GM12878 (cell line): ENCODE results near the gene LYPD5. TPM values are rescaled to one million over a fixed set of nuclear protein-coding genes. Genes with fewer than 3 reads are reported as not detected.

Experiments
- CHD1 ChIP-seq: IDR thresholded peaks from 2 replicates; pipeline ENCODE4 v1.6.1; 2012; ENCODE audit warnings: low read depth, low read length, improper control_type of control experiment
- E2F4 ChIP-seq: IDR thresholded peaks from 2 replicates; pipeline ENCODE4 v1.6.1; 2012; ENCODE audit warnings: low read depth, low read length, improper control_type of control experiment
- ELK1 ChIP-seq: IDR thresholded peaks from 2 replicates; pipeline ENCODE4 v1.6.1; 2012; ENCODE audit warnings: low read depth, low read length, improper control_type of control experiment
- FOXM1 ChIP-seq: IDR thresholded peaks from 2 replicates; pipeline ENCODE4 v1.6.1; 2012; ENCODE audit warnings: low read depth, mild to moderate bottlenecking, inconsistent platforms, low read length, moderate library complexity
- HCFC1 ChIP-seq: fragments of 150-350 bp; IDR thresholded peaks from 2 replicates; pipeline ENCODE4 v1.6.1; 2014; ENCODE audit warnings: low read length
- HDAC6 ChIP-seq: fragments of 200-600 bp; sonication (generic); IDR thresholded peaks from one replicate; pipeline ENCODE4 v1.8.0; 2017; ENCODE audit warnings: antibody characterized with exemption; ENCODE audit not compliant: unreplicated experiment
- JUND ChIP-seq: IDR thresholded peaks from 2 replicates; pipeline ENCODE4 v1.6.1; 2012; ENCODE audit warnings: low read depth, mild to moderate bottlenecking, low read length, improper control_type of control experiment, moderate library complexity
- MXI1 ChIP-seq: fragments of 150-350 bp; IDR thresholded peaks from 2 replicates; pipeline ENCODE4 v1.6.1; 2011; ENCODE audit warnings: low read depth, mild to moderate bottlenecking, inconsistent platforms, low read length, improper control_type of control experiment
- SIN3A ChIP-seq: IDR thresholded peaks from 2 replicates; pipeline ENCODE4 v1.6.1; 2012; ENCODE audit warnings: low read depth, low read length, improper control_type of control experiment
- SMC3 ChIP-seq: IDR thresholded peaks from 2 replicates; pipeline ENCODE4 v1.6.1; 2011; ENCODE audit warnings: low read length, improper control_type of control experiment, borderline replicate concordance
- SPI1 ChIP-seq: IDR thresholded peaks from 2 replicates; pipeline ENCODE4 v1.6.1; 2011; ENCODE audit warnings: low read depth, mild to moderate bottlenecking, low read length, moderate library complexity, borderline replicate concordance; ENCODE audit not compliant: insufficient read depth
- ZBTB33 ChIP-seq: fragments of 450-650 bp; IDR thresholded peaks from 2 replicates; pipeline ENCODE4 v1.6.1; 2017; ENCODE audit warnings: mild to moderate bottlenecking
- ZBTB40 ChIP-seq: fragments of 450-650 bp; IDR thresholded peaks from 2 replicates; pipeline ENCODE4 v1.6.1; 2016; ENCODE audit warnings: mild to moderate bottlenecking, moderate library complexity, borderline replicate concordance
- ZNF24 ChIP-seq: fragments of 450-650 bp; IDR thresholded peaks from 2 replicates; pipeline ENCODE4 v1.6.1; 2017; ENCODE audit warnings: antibody characterized with exemption, mild to moderate bottlenecking
- polyA plus RNA-seq, 11 experiments: library from polyadenylated mRNA; depleted of rRNA in 4 of 11; unstranded in 6 of 11; stranded (reverse) in 5 of 11; fragments of >200 nt; fragmentation: Nextera tagmentation in 4 of 11; fragmentation: Illumina TruSeq in 1 of 11; extraction: Ambion mirVana in 4 of 11; extraction: Trizol in 1 of 11; gene quantifications; 1 replicate in 1 of 11; 2 replicates in 10 of 11; pipeline versions ENCODE4 v1.2.1 to v1.2.3, GENCODE V29; 2011 to 2016; ENCODE audit warnings: inconsistent platforms in 2 of 11, missing spikeins in 2 of 11, low read depth in 1 of 11
- total RNA-seq, 4 experiments: library from RNA; depleted of rRNA in 3 of 4; stranded (reverse); fragments of >200 nt in 3 of 4; fragmentation: Illumina TruSeq in 1 of 4; extraction: Trizol in 1 of 4; gene quantifications; 2 replicates each; pipeline versions ENCODE4 v1.2.1 to v1.2.3, GENCODE V29; 2013 to 2021
- TF ChIP-seq, protein P1 (sequence below): IDR thresholded peaks from 2 replicates; pipeline ENCODE4 v1.6.1; 2011; ENCODE audit warnings: borderline replicate concordance, low read depth, mild to moderate bottlenecking, moderate library complexity, mixed read lengths, low read length; ENCODE audit not compliant: insufficient read depth; ENCODE audit errors: extremely low read length
- TF ChIP-seq, protein P2 (sequence below): IDR thresholded peaks from 2 replicates; pipeline ENCODE4 v1.6.1; 2011; ENCODE audit warnings: low read depth, mild to moderate bottlenecking, low read length, moderate library complexity, borderline replicate concordance; ENCODE audit errors: extremely low read depth

Gene LYPD5
- total and polyA plus RNA-seq, 10 of the 15 experiments (the other 5 are each of a cell fraction or from before 2014, with no cell fraction given), result 0.04 to 2.2 (median 0.69) TPM; not detected in 1

DNA sequence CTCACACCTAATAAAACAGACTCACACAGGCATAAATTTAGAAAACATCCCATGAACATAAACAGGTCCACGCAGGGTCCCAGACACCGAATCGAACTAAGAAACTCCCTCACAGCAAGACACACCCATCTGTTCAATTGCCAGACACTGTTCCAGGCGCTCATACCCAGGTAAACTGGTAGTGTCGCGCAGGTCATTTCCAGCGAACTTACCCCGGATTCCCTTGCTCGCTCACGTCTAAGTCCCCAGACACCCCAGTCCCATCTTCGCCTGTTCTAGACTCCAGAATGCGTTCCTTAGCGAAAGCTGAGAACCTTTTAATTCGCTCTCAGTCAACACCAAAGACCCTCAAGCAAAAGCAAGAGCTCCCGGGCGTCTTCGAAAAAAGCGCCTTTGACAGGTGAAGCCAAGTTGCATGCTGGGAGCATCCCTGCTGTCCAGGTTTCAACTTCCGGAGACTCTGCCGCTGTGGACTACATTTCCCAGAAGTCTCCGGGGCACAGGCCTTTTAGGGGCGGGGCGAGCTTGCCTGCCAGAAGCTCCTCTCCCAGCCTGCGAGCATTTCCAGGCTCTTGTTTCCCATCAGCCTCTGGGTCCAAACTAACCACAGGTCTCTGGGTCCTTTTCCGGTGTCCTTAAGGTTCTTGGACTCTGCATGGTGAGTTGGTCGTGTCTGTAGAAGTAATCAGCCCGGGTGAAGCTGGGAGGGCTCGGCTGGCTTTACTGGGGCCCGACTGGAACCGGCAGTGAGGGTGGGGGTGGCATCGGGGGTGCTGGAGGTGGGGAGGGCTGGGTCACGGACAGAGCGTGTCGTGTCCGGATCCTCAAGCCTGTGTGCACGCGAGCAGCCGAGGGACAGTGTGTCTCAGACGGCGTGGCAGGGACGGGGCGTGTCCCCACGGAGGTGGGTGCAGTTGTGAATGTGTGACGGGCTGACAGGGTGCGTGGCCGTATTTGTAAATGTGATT lies 24.8 kb upstream of the LYPD5 start, which contains the start of gene ZNF283 (continued):
- TF ChIP-seq FOXM1 (no peak), HCFC1 (peak; percentile 86), ZNF24 (no peak), HDAC6 (no peak), ZBTB40 (peak; percentile 66; the same call in 1 of the 2 replicates), SPI1 (no peak), E2F4 (peak; percentile 61; the same call in 1 of the 2 replicates), MXI1 (no peak), ZBTB33 (no peak), CHD1 (no peak), ELK1 (no peak; the same call in 1 of the 2 replicates), SIN3A (no peak), SMC3 (no peak), JUND (no peak)
- TF ChIP-seq, protein P1, sequence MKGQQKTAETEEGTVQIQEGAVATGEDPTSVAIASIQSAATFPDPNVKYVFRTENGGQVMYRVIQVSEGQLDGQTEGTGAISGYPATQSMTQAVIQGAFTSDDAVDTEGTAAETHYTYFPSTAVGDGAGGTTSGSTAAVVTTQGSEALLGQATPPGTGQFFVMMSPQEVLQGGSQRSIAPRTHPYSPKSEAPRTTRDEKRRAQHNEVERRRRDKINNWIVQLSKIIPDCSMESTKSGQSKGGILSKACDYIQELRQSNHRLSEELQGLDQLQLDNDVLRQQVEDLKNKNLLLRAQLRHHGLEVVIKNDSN, result no peak
- TF ChIP-seq, protein P2, sequence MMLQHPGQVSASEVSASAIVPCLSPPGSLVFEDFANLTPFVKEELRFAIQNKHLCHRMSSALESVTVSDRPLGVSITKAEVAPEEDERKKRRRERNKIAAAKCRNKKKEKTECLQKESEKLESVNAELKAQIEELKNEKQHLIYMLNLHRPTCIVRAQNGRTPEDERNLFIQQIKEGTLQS, result no peak
